HG03103 (cell line): ENCODE measurements around the gene MTFR2.

Experiments
- ATAC-seq: cut with Tn5 transposase; IDR thresholded peaks from one replicate; pipeline ENCODE4 v1.9.1; 2021; ENCODE audit warnings: low read depth; ENCODE audit not compliant: unreplicated experiment

Gene MTFR2

GRCh38 chr6:136249811-136250685, at the start of gene MTFR2:
Gene MTFR2, minus strand, starts transcription at chr6:136250311. Its CDS starts 1,212 bp downstream, at chr6:136249099.
- peak; percentile 96 for ATAC-seq

GRCh38 chr6:136294621-136295020, 44.5 kb upstream of the MTFR2 start:
- ATAC-seq, result no peak

- ATAC-seq, result peak; percentile 19
These were observed 40.4 kb upstream of the MTFR2 start for GRCh38 chr6:136290410-136291010.

- ATAC-seq, result peak; percentile 87
These were observed 39.7 kb upstream of the MTFR2 start, which contains the start of gene BCLAF1 for GRCh38 chr6:136289579-136290409. Gene BCLAF1, minus strand, starts transcription at chr6:136289846. Its CDS starts 9,980 bp downstream, at chr6:136279866.

GRCh38 chr6:136289327-136289578, 39.1 kb upstream of the MTFR2 start:
- ATAC-seq, result peak; percentile 29

GRCh38 chr6:136288566-136289326, 38.6 kb upstream of the MTFR2 start:
- no peak for ATAC-seq

GRCh38 chr6:136284909-136285308, 34.8 kb upstream of the MTFR2 start:
- no peak for ATAC-seq

- no peak for ATAC-seq
These were observed 32.8 kb upstream of the MTFR2 start for GRCh38 chr6:136282906-136283305.

- ATAC-seq, result no peak
These were observed 30.0 kb upstream of the MTFR2 start for GRCh38 chr6:136280032-136280609.

- no peak for ATAC-seq
These were observed 24.0 kb upstream of the MTFR2 start for GRCh38 chr6:136274062-136274461.

- no peak for ATAC-seq
These were observed 15.0 kb upstream of the MTFR2 start for GRCh38 chr6:136265101-136265500.

GRCh38 chr6:136262940-136263339, 12.8 kb upstream of the MTFR2 start:
- ATAC-seq, result no peak

- ATAC-seq, result no peak
These were observed 4.8 kb upstream of the MTFR2 start for GRCh38 chr6:136254851-136255466.

- ATAC-seq, result no peak
These were observed 3.6 kb upstream of the MTFR2 start for GRCh38 chr6:136253734-136254133.

GRCh38 chr6:136252441-136252840, 2.3 kb upstream of the MTFR2 start:
- ATAC-seq, result no peak

GRCh38 chr6:136251394-136251793, 1.3 kb upstream of the MTFR2 start:
- no peak for ATAC-seq

- peak; percentile 1 for ATAC-seq
These were observed 536 bp upstream of the MTFR2 start for GRCh38 chr6:136250686-136251008.

- ATAC-seq, result no peak
These were observed 775 bp downstream of the MTFR2 start for GRCh38 chr6:136249336-136249735.

- no peak for ATAC-seq
These were observed 6.0 kb downstream of the MTFR2 start for GRCh38 chr6:136244061-136244616.
